Coronary artery (tissue), 2 donors: ENCODE results near the gene ALDH1L1.
A peak's percentile ranks its signal among the peaks of the same experiment; 100 is the strongest.

Source experiments
- DNase-seq: peaks from one replicate; pipeline ENCODE4 v3.0.0-alpha.2; 2017; ENCODE audit warnings: low spot score
- H3K27ac ChIP-seq, 2 donors: fragments of 200-600 bp; sonication (generic); one replicate each; pipeline ENCODE4 v1.5.1; 2016 to 2019
- H3K4me3 ChIP-seq: fragments of 200-600 bp; sonication (generic); 2 replicates; pipeline ENCODE4 v1.5.1; 2016; ENCODE audit warnings: mild to moderate bottlenecking, moderate library complexity
- TF ChIP-seq, protein P1 (sequence below): fragments of 200-600 bp; sonication (generic); IDR thresholded peaks from one replicate; pipeline ENCODE4 v1.5.1; 2019; ENCODE audit warnings: antibody characterized with exemption

Gene ALDH1L1

DNA sequence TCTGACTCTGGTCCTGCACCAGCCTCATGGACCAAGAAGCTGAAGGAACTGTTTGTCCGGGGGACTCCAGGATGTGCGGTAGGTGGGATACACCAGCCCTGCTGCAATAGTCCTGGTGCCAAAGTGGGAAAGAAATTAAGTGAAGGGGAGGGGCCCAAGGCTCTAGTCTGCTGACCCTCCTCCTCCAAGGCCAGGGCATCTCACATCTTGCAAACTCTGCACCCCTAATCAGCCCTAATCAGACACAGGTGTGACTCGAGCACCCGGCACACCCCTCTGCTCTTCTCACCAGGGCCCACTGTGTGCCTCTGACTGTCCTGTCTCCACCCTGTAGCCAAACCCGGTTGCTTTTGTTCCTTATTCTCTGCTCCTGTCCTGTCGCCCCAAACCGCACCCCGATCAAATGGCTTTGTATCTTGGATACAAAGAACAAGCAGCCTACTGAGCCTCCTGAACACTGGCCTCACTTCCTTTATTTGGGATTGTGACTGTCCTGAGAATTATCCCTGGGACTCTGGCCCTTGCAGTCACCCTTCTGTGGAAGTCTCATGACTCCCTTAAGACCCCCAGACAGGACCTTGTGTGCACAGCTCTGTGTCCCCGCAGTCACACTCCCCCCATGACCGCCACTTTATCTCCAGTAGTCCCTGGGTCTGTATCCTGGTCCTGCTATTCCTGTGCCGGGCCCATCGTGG, 69.8 kb downstream of the ALDH1L1 start:
- TF ChIP-seq, protein P1, sequence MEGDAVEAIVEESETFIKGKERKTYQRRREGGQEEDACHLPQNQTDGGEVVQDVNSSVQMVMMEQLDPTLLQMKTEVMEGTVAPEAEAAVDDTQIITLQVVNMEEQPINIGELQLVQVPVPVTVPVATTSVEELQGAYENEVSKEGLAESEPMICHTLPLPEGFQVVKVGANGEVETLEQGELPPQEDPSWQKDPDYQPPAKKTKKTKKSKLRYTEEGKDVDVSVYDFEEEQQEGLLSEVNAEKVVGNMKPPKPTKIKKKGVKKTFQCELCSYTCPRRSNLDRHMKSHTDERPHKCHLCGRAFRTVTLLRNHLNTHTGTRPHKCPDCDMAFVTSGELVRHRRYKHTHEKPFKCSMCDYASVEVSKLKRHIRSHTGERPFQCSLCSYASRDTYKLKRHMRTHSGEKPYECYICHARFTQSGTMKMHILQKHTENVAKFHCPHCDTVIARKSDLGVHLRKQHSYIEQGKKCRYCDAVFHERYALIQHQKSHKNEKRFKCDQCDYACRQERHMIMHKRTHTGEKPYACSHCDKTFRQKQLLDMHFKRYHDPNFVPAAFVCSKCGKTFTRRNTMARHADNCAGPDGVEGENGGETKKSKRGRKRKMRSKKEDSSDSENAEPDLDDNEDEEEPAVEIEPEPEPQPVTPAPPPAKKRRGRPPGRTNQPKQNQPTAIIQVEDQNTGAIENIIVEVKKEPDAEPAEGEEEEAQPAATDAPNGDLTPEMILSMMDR, result no peak
- H3K27ac ChIP-seq, result no peak overlapping the region
- H3K4me3 ChIP-seq, result no peak overlapping the region
- peak; percentile 56 for DNase-seq

GRCh38 chr3:126109880-126110235, 70.5 kb downstream of the ALDH1L1 start:
- Histone ChIP-seq H3K27ac (no peak overlapping the region), H3K4me3 (no peak overlapping the region)
- DNase-seq, result peak; percentile 63
- TF ChIP-seq, protein P1, result no peak

GRCh38 chr3:126109146-126109879, 71.1 kb downstream of the ALDH1L1 start:
- DNase-seq, result peak; percentile 45
- TF ChIP-seq, protein P1, result no peak
- Histone ChIP-seq H3K27ac (no peak overlapping the region), H3K4me3 (no peak overlapping the region)

DNA sequence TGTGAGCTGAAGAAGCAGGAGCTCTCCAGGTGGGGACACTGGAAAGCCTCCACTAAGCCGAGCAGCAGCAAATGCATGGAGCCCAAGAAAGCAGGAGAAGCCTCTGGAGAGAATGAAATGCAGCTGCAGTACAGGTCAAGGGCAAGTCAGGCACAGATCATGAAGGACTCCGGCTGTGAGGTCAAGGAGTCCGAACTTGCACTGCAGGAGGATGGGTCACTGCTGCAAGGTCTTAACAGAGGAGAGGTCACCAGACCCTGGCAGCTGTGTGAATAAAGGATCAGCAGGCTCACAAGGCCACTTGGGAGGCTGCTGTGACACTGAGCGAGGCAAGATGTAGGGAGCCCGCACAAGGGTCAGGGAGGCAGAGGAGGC, 71.7 kb downstream of the ALDH1L1 start:
- DNase-seq, result peak; percentile 67
- Histone ChIP-seq H3K4me3 (no peak overlapping the region), H3K27ac (no peak overlapping the region)
- TF ChIP-seq, protein P1, result no peak

GRCh38 chr3:126107957-126108675, 72.3 kb downstream of the ALDH1L1 start:
- H3K27ac ChIP-seq, result no peak overlapping the region
- TF ChIP-seq, protein P1, result no peak
- H3K4me3 ChIP-seq, result no peak overlapping the region
- DNase-seq, result peak; percentile 54

GRCh38 chr3:126107203-126107939, 73.0 kb downstream of the ALDH1L1 start:
- Histone ChIP-seq H3K4me3 (no peak overlapping the region), H3K27ac (no peak overlapping the region)
- peak; percentile 55 for DNase-seq
- TF ChIP-seq, protein P1, result no peak
